ENCODE results near the gene PALLD. TPM values are rescaled to one million over a fixed set of nuclear protein-coding genes. Genes with fewer than 3 reads are reported as not detected.
A peak's percentile ranks its signal among the peaks of the same experiment; 100 is the strongest.

PALLD gene
- polyA plus RNA-seq, 3 donors: 6.1 to 11.8 (median 9.9) TPM

DNA sequence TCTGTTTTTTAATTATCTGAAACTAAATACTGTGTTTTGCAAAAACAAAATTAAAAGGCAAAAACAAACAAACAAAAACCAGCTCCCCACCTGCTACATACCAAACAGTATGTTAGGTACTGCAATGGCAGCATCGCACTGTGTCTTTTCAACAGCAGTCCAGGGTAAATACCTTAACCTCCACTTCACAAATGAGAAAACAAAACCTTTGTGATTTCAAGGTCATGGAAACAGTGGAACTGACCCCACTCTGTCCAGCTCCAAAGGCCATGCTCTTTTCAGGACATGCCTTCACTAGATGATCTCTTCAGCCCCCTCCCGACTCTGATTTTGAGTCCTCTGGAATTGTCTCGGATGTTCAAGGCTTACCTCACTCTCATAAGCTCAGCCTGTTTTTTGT is 329.8 kb downstream of the PALLD start:
- Histone ChIP-seq H3K4me1 (ENCODE audit: control insufficient read depth in 1 of 2, insufficient read depth in 2 of 2, low read length in 2 of 2) (peaks cover 11% of the 10 kb centered on the region in 2 donors), H4K20me1 (ENCODE audit: insufficient read depth, low read length) (no peaks in the 10 kb centered on the region), H3K27ac (ENCODE audit: low read depth in 1 of 2, low read length in 2 of 2) (no peak overlapping the region), H3K4me3 (replicated peaks in 1 of 3; ENCODE audit: low read depth in 2 of 3, low read length in 3 of 3) (no peak overlapping the region), H2AFZ (ENCODE audit: insufficient read depth, low read depth, low read length, poor library complexity, severe bottlenecking) (no peak overlapping the region), H3K79me2 (ENCODE audit: insufficient read depth, low read length) (no peaks in the 10 kb centered on the region), H3K36me3 (replicated peaks in 1 of 2; ENCODE audit: control insufficient read depth in 1 of 2, insufficient read depth in 2 of 2, low read length in 2 of 2) (no peaks in the 10 kb centered on the region), H3K9me3 (replicated peaks in 1 of 2; ENCODE audit: control insufficient read depth in 1 of 2, insufficient read depth in 1 of 2, low read length in 2 of 2) (no peaks in the 10 kb centered on the region), H3K4me2 (replicated peaks; ENCODE audit: extremely low read depth, low read length, poor library complexity, severe bottlenecking) (no peak overlapping the region), H3K27me3 (ENCODE audit: control insufficient read depth in 2 of 2, insufficient read depth in 2 of 2, low read length in 2 of 2) (peaks cover 0 to 8% of the 10 kb centered on the region in 2 donors), H3K9ac (ENCODE audit: insufficient read depth, low read length, poor library complexity, severe bottlenecking) (no peak overlapping the region)
- Mint-ChIP-seq H3K27ac (no peak overlapping the region), H3K4me1 (peaks cover 11% of the 10 kb centered on the region), H3K4me3 (no peak overlapping the region), H3K27me3 (ENCODE audit: low read depth in 3 of 3) (peaks cover 0 to 11% (median 4%) of the 10 kb centered on the region in 3 donors), H3K9me3 (no peaks in the 10 kb centered on the region), H3K36me3 (peaks cover 0 to 2% of the 10 kb centered on the region in 2 donors)
- DNase-seq: no peak
- intact Hi-C loops (cut with micrococcal nuclease): no loop called here
- no peak for TF ChIP-seq CTCF (IDR thresholded peaks at IDR 0.05)
- 96% methylated on average over 3 of the region's 3 CpGs for WGBS (ENCODE audit: insufficient coverage)

DNA sequence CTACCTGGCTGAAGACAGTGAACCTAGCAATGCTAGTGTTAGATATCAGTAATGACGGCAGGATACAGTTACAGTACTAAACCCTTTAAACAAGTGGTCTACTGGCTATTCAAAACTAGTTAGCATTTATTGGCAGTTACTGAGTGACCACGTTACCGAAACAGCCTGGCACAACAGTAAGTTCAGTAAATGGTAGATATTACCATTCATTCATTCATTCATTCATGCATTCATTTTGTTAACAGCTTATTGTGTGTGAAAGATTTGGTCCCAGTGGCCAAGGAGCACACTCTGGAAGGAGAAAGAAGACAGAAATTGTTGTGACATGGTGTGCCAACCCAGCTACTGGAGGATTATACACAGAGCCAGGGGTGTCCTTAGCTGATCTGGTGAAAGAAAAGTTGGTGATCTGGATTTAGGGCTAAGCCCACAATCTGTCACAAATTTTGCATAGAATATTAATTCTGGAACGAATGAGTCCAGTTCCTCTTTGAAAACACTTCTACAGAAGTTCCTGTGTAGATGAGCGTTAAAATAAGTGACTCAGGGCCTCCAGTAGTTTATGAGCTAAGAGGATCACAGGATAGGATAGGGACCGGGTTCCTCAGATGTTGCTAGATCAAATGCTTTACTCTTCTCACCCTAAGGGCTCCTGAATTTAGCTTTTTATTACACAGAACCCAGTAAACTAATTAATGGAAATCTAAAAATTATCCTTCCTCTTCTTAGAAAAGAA is 334.1 kb downstream of the PALLD start:
- H3K79me2 ChIP-seq (ENCODE audit: insufficient read depth, low read length): no peaks in the 10 kb centered on the region
- peaks cover 26 to 28% of the 10 kb centered on the region in 2 donors for H3K4me1 ChIP-seq (ENCODE audit: control insufficient read depth in 1 of 2, insufficient read depth in 2 of 2, low read length in 2 of 2)
- WGBS (ENCODE audit: insufficient coverage): no CpG with 5 or more reads among the region's 6 CpGs
- H3K36me3 ChIP-seq (replicated peaks in 1 of 2; ENCODE audit: control insufficient read depth in 1 of 2, insufficient read depth in 2 of 2, low read length in 2 of 2): no peaks in the 10 kb centered on the region
- H3K4me3 ChIP-seq (replicated peaks in 1 of 3; ENCODE audit: low read depth in 2 of 3, low read length in 3 of 3): peak overlapping the region in 2 of 3 experiments; percentile 77 to 84
- intact Hi-C loops (cut with micrococcal nuclease): loop anchor here in 1 of 2 donors (5.0 kb wide), 1 partner anchor 46 kb away; no protein-coding TSS in a partner anchor
- peak overlapping the region in 1 of 2 donors; percentile 10 for H3K27ac ChIP-seq (ENCODE audit: low read depth in 1 of 2, low read length in 2 of 2)
- Mint-ChIP-seq H3K27ac (peak overlapping the region in 6 of 7 donors; percentile 13 to 88 (median 80)), H3K36me3 (peaks cover 5 to 9% of the 10 kb centered on the region in 2 donors), H3K9me3 (peaks cover 0 to 6% (median 4%) of the 10 kb centered on the region in 7 donors), H3K4me1 (peaks cover 21% of the 10 kb centered on the region), H3K4me3 (peak overlapping the region; percentile 86 to 93), H3K27me3 (ENCODE audit: low read depth in 3 of 3) (peaks cover 29 to 50% (median 39%) of the 10 kb centered on the region in 3 donors)
- peaks cover 27 to 48% of the 10 kb centered on the region in 2 donors for H3K27me3 ChIP-seq (ENCODE audit: control insufficient read depth in 2 of 2, insufficient read depth in 2 of 2, low read length in 2 of 2)
- DNase-seq: peak; percentile 56 to 70 (median 56)
- no peaks in the 10 kb centered on the region for H3K9me3 ChIP-seq (replicated peaks in 1 of 2; ENCODE audit: control insufficient read depth in 1 of 2, insufficient read depth in 1 of 2, low read length in 2 of 2)
- no peak overlapping the region for H3K9ac ChIP-seq (ENCODE audit: insufficient read depth, low read length, poor library complexity, severe bottlenecking)
- peak overlapping the region; percentile 86 for H2AFZ ChIP-seq (ENCODE audit: insufficient read depth, low read depth, low read length, poor library complexity, severe bottlenecking)
- no peak for TF ChIP-seq CTCF (IDR thresholded peaks at IDR 0.05)
- H4K20me1 ChIP-seq (ENCODE audit: insufficient read depth, low read length): no peaks in the 10 kb centered on the region
- peak overlapping the region; percentile 96 for H3K4me2 ChIP-seq (replicated peaks; ENCODE audit: extremely low read depth, low read length, poor library complexity, severe bottlenecking)

Data from CD14-positive monocyte (primary cell).